ELF-1 (cell line): ENCODE results near the gene RGS7.
"Not testable (repeated sequence)": the region's sequence is repeated elsewhere in the genome, so short reads cannot be mapped to it uniquely, and the experiment has no call there.

ENCODE experiments used
- DNase-seq: peaks from one replicate; pipeline ENCODE4 v3.0.0-alpha.2; 2016; ENCODE audit warnings: low read depth, low spot score

Gene RGS7

GRCh38 chr1:240786880-240787279 is 570.1 kb downstream of the RGS7 start:
- no peak for DNase-seq

GRCh38 chr1:240784776-240785175 is 572.2 kb downstream of the RGS7 start:
- DNase-seq, result no peak

GRCh38 chr1:240783728-240784137 is 573.3 kb downstream of the RGS7 start:
- peak; percentile 2 for DNase-seq

- no peak for DNase-seq
These were observed 580.8 kb downstream of the RGS7 start for GRCh38 chr1:240776237-240776636.

- no peak for DNase-seq
These were observed 584.9 kb downstream of the RGS7 start for GRCh38 chr1:240772131-240772530.

- no peak for DNase-seq
These were observed 585.6 kb downstream of the RGS7 start for GRCh38 chr1:240771450-240771849.

GRCh38 chr1:240768979-240769378 is 588.0 kb downstream of the RGS7 start:
- no peak for DNase-seq

- DNase-seq, result no peak
These were observed 590.2 kb downstream of the RGS7 start for GRCh38 chr1:240766831-240767230.

GRCh38 chr1:240765732-240766363 is 591.2 kb downstream of the RGS7 start:
- peak; percentile 4 for DNase-seq

- no peak for DNase-seq
These were observed 593.2 kb downstream of the RGS7 start for GRCh38 chr1:240763771-240764170.

GRCh38 chr1:240763095-240763494 is 593.9 kb downstream of the RGS7 start:
- peak; percentile 1 for DNase-seq

GRCh38 chr1:240762471-240762987 is 594.5 kb downstream of the RGS7 start:
- peak; percentile 1 for DNase-seq

GRCh38 chr1:240758777-240759176 is 598.2 kb downstream of the RGS7 start:
- DNase-seq, result not testable (repeated sequence)

GRCh38 chr1:240758296-240758695 is 598.7 kb downstream of the RGS7 start:
- DNase-seq, result no peak

- DNase-seq, result no peak
These were observed 609.1 kb downstream of the RGS7 start for GRCh38 chr1:240747907-240748306.

GRCh38 chr1:240743705-240744104 is 613.3 kb downstream of the RGS7 start:
- DNase-seq, result no peak

- no peak for DNase-seq
These were observed 617.3 kb downstream of the RGS7 start for GRCh38 chr1:240739754-240740153.

GRCh38 chr1:240739139-240739538 is 617.9 kb downstream of the RGS7 start:
- DNase-seq, result no peak

- DNase-seq, result no peak
These were observed 619.2 kb downstream of the RGS7 start for GRCh38 chr1:240737766-240738265.

- DNase-seq, result no peak
These were observed 619.7 kb downstream of the RGS7 start for GRCh38 chr1:240737298-240737697.

GRCh38 chr1:240734705-240735104 is 622.3 kb downstream of the RGS7 start:
- not testable (repeated sequence) for DNase-seq

- no peak for DNase-seq
These were observed 623.0 kb downstream of the RGS7 start for GRCh38 chr1:240734001-240734400.

GRCh38 chr1:240732390-240732789 is 624.6 kb downstream of the RGS7 start:
- DNase-seq, result no peak
